ENCODE results near the gene UGT1A3.
"Not testable (repeated sequence)": the region's sequence is repeated elsewhere in the genome, so short reads cannot be mapped to it uniquely, and the experiment has no call there.

The UGT1A3 gene

GRCh38 chr2:233714121-233714520 is 14.7 kb upstream of the UGT1A3 start:
- TF ChIP-seq CTCF (IDR thresholded peaks at IDR 0.05; ENCODE audit: low read length, missing control alignments) = no peak
- H3K4me3 ChIP-seq (replicated peaks; ENCODE audit: low read depth, low read length) = no peak overlapping the region
- no peak for DNase-seq (ENCODE audit: low read depth)

DNA sequence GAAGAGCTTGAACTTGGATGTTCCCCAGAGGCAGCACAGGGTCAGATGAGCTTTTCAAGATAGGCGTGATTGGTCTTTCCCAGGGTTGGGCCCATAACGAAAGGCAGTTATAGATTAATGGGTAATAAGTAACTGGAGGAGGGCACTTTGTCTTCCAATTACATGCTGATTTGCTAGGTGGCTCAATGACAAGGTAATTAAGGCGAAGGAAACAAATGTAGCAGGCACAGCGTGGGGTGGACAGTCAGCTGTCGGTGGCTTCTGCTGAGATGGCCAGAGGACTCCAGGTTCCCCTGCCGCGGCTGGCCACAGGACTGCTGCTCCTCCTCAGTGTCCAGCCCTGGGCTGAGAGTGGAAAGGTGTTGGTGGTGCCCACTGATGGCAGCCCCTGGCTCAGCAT is 10.3 kb upstream of the UGT1A3 start, which contains the start of gene UGT1A4:
Gene UGT1A4, plus strand, starts transcription at position 185 of the 400 bp plus-strand sequence. Its CDS starts 85 bp downstream, at position 270.
- no peak for TF ChIP-seq CTCF (IDR thresholded peaks at IDR 0.05; ENCODE audit: low read length, missing control alignments)
- DNase-seq (ENCODE audit: low read depth) = no peak
- H3K4me3 ChIP-seq (replicated peaks; ENCODE audit: low read depth, low read length) = no peak within 1 kb of the TSS

- not testable (repeated sequence) for DNase-seq (ENCODE audit: low read depth); H3K4me3 ChIP-seq (replicated peaks; ENCODE audit: low read depth, low read length)
These were observed 8.2 kb downstream of the UGT1A3 start for GRCh38 chr2:233736868-233737653.

- H3K4me3 ChIP-seq (replicated peaks; ENCODE audit: low read depth, low read length) = no peak overlapping the region
- no peak for DNase-seq (ENCODE audit: low read depth)
- TF ChIP-seq CTCF (IDR thresholded peaks at IDR 0.05; ENCODE audit: low read length, missing control alignments) = no peak
These were observed 12.0 kb downstream of the UGT1A3 start for GRCh38 chr2:233740870-233741269.

- H3K4me3 ChIP-seq (replicated peaks; ENCODE audit: low read depth, low read length) = no peak overlapping the region
- no peak for DNase-seq (ENCODE audit: low read depth)
- no peak for TF ChIP-seq CTCF (IDR thresholded peaks at IDR 0.05; ENCODE audit: low read length, missing control alignments)
These were observed 14.8 kb downstream of the UGT1A3 start for GRCh38 chr2:233743464-233744259.

DNA sequence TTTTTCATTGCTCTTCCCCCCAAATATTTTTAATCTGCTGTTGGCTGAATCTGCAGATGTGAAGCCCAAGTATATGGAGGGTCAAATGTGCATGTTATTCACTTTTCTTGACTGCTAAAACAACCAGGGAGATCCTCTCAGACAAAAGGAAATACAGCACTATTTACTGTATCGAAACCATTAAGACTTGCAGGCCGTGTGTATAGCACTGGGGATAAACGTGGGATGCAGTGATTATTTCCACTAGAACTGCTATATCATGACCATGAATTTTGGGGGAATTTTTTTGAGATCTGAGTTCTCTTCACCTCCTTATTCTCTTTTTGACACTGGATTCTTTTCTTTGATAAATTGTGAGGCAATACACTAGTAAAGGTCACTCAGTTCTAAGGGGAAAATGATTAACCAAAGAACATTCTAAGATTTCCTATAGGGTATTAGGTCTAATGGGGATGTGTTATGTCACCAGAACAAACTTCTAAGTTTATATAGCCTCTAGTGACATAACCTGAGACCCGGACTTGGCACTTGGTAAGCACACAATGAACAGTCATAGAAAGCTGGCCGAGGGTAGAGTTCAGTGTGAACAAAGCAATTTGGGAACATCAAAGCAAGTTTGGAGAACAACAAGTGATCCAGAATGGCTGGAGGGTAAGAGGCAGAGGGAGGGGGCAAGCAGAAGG is 16.4 kb downstream of the UGT1A3 start:
- no peak overlapping the region for H3K4me3 ChIP-seq (replicated peaks; ENCODE audit: low read depth, low read length)
- no peak for DNase-seq (ENCODE audit: low read depth)
- no peak for TF ChIP-seq CTCF (IDR thresholded peaks at IDR 0.05; ENCODE audit: low read length, missing control alignments)

DNA sequence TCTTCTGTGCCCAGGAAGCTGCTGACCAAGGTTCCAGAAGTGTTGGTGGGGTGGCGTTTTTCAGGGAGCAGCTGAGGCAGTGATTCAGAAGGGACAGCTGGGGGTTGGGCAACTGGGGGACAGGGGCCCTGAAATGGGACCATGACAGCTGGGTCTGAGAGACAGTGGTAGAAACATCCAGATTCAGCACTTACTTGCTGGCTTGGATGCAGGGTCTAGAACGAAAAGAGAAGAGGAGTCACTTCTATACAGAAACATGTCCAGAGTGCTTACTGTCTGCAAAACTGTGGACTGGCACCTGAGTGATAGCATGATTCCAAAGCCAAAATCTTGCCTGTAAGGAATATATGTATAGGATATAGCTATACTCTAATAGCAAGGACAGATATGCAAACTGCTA is 17.0 kb downstream of the UGT1A3 start:
- not testable (repeated sequence) for H3K4me3 ChIP-seq (replicated peaks; ENCODE audit: low read depth, low read length)

More for the DNA sequence above, 17.0 kb downstream of the UGT1A3 start:
- DNase-seq (ENCODE audit: low read depth) = not testable (repeated sequence)

Data from fibroblast of pulmonary artery (primary cell).